ENCODE results near the gene RPP25L. TPM values are rescaled to one million over a fixed set of nuclear protein-coding genes. Genes with fewer than 3 reads are reported as not detected.

RPP25L gene
- polyA plus RNA-seq, 3 donors, result 20.1 to 42.3 (median 39.4) TPM

GRCh38 chr9:34572628-34573027 lies 39.3 kb downstream of the RPP25L start:
- no peak for TF ChIP-seq CTCF (IDR thresholded peaks at IDR 0.05)
- Histone ChIP-seq H3K4me1 (ENCODE audit: control insufficient read depth in 1 of 2, insufficient read depth in 2 of 2, low read length in 2 of 2) (no peaks in the 10 kb centered on the region), H3K9me3 (replicated peaks in 1 of 2; ENCODE audit: control insufficient read depth in 1 of 2, insufficient read depth in 1 of 2, low read length in 2 of 2) (peaks cover 0 to 6% of the 10 kb centered on the region in 2 donors), H3K4me2 (replicated peaks; ENCODE audit: extremely low read depth, low read length, poor library complexity, severe bottlenecking) (no peak overlapping the region), H3K27me3 (ENCODE audit: control insufficient read depth in 2 of 2, insufficient read depth in 2 of 2, low read length in 2 of 2) (peaks cover 10 to 24% of the 10 kb centered on the region in 2 donors), H2AFZ (ENCODE audit: insufficient read depth, low read depth, low read length, poor library complexity, severe bottlenecking) (no peak overlapping the region), H3K27ac (ENCODE audit: low read depth in 1 of 2, low read length in 2 of 2) (no peak overlapping the region), H4K20me1 (ENCODE audit: insufficient read depth, low read length) (no peaks in the 10 kb centered on the region), H3K79me2 (ENCODE audit: insufficient read depth, low read length) (no peaks in the 10 kb centered on the region), H3K36me3 (replicated peaks in 1 of 2; ENCODE audit: control insufficient read depth in 1 of 2, insufficient read depth in 2 of 2, low read length in 2 of 2) (no peaks in the 10 kb centered on the region), H3K4me3 (replicated peaks in 1 of 3; ENCODE audit: low read depth in 2 of 3, low read length in 3 of 3) (no peak overlapping the region), H3K9ac (ENCODE audit: insufficient read depth, low read length, poor library complexity, severe bottlenecking) (no peak overlapping the region)
- Mint-ChIP-seq H3K4me1 (peaks cover 1% of the 10 kb centered on the region), H3K4me3 (no peak overlapping the region), H3K36me3 (peaks cover 0 to 1% of the 10 kb centered on the region in 2 donors), H3K27me3 (ENCODE audit: low read depth in 3 of 3) (peaks cover 35 to 44% (median 38%) of the 10 kb centered on the region in 3 donors), H3K9me3 (peaks cover 0 to 3% (median 2%) of the 10 kb centered on the region in 7 donors), H3K27ac (no peak overlapping the region)
- DNase-seq, result peak in 1 of 3 donors; percentile 29
- intact Hi-C loops (cut with micrococcal nuclease), result no loop called here
- WGBS (ENCODE audit: insufficient coverage), result 88% methylated on average over 6 of the region's 6 CpGs

- H3K27ac ChIP-seq (ENCODE audit: low read depth in 1 of 2, low read length in 2 of 2), result no peak overlapping the region
- no peak for TF ChIP-seq CTCF (IDR thresholded peaks at IDR 0.05)
- H3K27me3 Mint-ChIP-seq (ENCODE audit: low read depth in 3 of 3), result peaks cover 31 to 39% (median 33%) of the 10 kb centered on the region in 3 donors
Measured at GRCh38 chr9:34572092-34572491, 39.8 kb downstream of the RPP25L start.

More at GRCh38 chr9:34572092-34572491, 39.8 kb downstream of the RPP25L start:
- intact Hi-C loops (cut with micrococcal nuclease), result no loop called here
- H3K36me3 ChIP-seq (replicated peaks in 1 of 2; ENCODE audit: control insufficient read depth in 1 of 2, insufficient read depth in 2 of 2, low read length in 2 of 2), result no peaks in the 10 kb centered on the region
- peaks cover 7 to 19% of the 10 kb centered on the region in 2 donors for H3K27me3 ChIP-seq (ENCODE audit: control insufficient read depth in 2 of 2, insufficient read depth in 2 of 2, low read length in 2 of 2)
- no peak overlapping the region for H3K4me3 Mint-ChIP-seq
- no peak overlapping the region for H3K9ac ChIP-seq (ENCODE audit: insufficient read depth, low read length, poor library complexity, severe bottlenecking)
- no peaks in the 10 kb centered on the region for H3K4me1 ChIP-seq (ENCODE audit: control insufficient read depth in 1 of 2, insufficient read depth in 2 of 2, low read length in 2 of 2)
- peaks cover 0 to 2% (median 0%) of the 10 kb centered on the region in 7 donors for H3K9me3 Mint-ChIP-seq
- H3K4me1 Mint-ChIP-seq, result no peaks in the 10 kb centered on the region
- no peak overlapping the region for H3K4me3 ChIP-seq (replicated peaks in 1 of 3; ENCODE audit: low read depth in 2 of 3, low read length in 3 of 3)
- peak in 2 of 3 donors; percentile 9 to 46 for DNase-seq
- no peaks in the 10 kb centered on the region for H3K36me3 Mint-ChIP-seq
- no peaks in the 10 kb centered on the region for H3K79me2 ChIP-seq (ENCODE audit: insufficient read depth, low read length)
- no peak overlapping the region for H3K4me2 ChIP-seq (replicated peaks; ENCODE audit: extremely low read depth, low read length, poor library complexity, severe bottlenecking)
- no peak overlapping the region for H2AFZ ChIP-seq (ENCODE audit: insufficient read depth, low read depth, low read length, poor library complexity, severe bottlenecking)
- no peak overlapping the region for H3K27ac Mint-ChIP-seq
- peaks cover 0 to 6% of the 10 kb centered on the region in 2 donors for H3K9me3 ChIP-seq (replicated peaks in 1 of 2; ENCODE audit: control insufficient read depth in 1 of 2, insufficient read depth in 1 of 2, low read length in 2 of 2)
- no peaks in the 10 kb centered on the region for H4K20me1 ChIP-seq (ENCODE audit: insufficient read depth, low read length)
